ENCODE results near the gene NIBAN1. TPM values are rescaled to one million over a fixed set of nuclear protein-coding genes. Genes with fewer than 3 reads are reported as not detected.
A peak's percentile ranks its signal among the peaks of the same experiment; 100 is the strongest.

The NIBAN1 gene
- total and polyA plus RNA-seq, 9 of the 15 experiments (the other 6 are each of a cell fraction or from before 2014, with no cell fraction given) = 1.5 to 26.6 (median 16.2) TPM

- TF ChIP-seq ETS1 (conservative IDR thresholded peaks at IDR 0.05; ENCODE audit: control insufficient read depth, low read depth, low read length) = 0 out of 2 replicates have a peak, but pooled peaks have one; percentile 35
Observed at GRCh38 chr1:184974056-184974836, at the start of gene NIBAN1 (continued).

- DNase-seq (ENCODE audit: extremely low read depth in 1 of 4, low spot score in 3 of 4) = no peak
- Histone ChIP-seq H4K20me1 (replicated peaks; ENCODE audit: control insufficient read depth, insufficient read depth, low read length) (no peaks in the 10 kb centered on the region), H3K9ac (ENCODE audit: insufficient read depth in 1 of 2, low read depth in 2 of 2, low read length in 2 of 2) (no peak overlapping the region), H2AFZ (ENCODE audit: low read depth, low read length) (peak overlapping the region; percentile 38), H3K27ac (ENCODE audit: extremely low read depth, low read depth, low read length) (no peak overlapping the region), H3K4me2 (ENCODE audit: insufficient read depth, low read length) (no peak overlapping the region), H3K79me2 (ENCODE audit: control insufficient read depth, insufficient read depth, low read length) (no peaks in the 10 kb centered on the region), H3K4me3 (no peak overlapping the region), H3K4me1 (replicated peaks in 1 of 2; ENCODE audit: control insufficient read depth in 2 of 2, insufficient read depth in 2 of 2, low read length in 2 of 2) (peaks cover 0 to 25% of the 10 kb centered on the region in 2 experiments; a peak in 3 of 5 replicates), H3K27me3 (ENCODE audit: control insufficient read depth in 2 of 2, insufficient read depth in 2 of 2, low read length in 2 of 2) (no peaks in the 10 kb centered on the region), H3K9me1 (ENCODE audit: control insufficient read depth, insufficient read depth, low read length) (no peaks in the 10 kb centered on the region), H3K9me3 (replicated peaks; ENCODE audit: control insufficient read depth, insufficient read depth, low read depth, low read length) (no peaks in the 10 kb centered on the region), H3K36me3 (ENCODE audit: control insufficient read depth, insufficient read depth, low read length) (no peaks in the 10 kb centered on the region)
- no peak for FAIRE-seq
- 30% methylated on average over 3 of the region's 3 CpGs for WGBS (ENCODE audit: insufficient coverage, low coverage, missing lambda C conversion rate)
- no TSS peak for BruUV-seq (replicated peaks)
- intact Hi-C loops (cut with micrococcal nuclease) (no loop called here), in situ Hi-C loops (cut with MboI) (no loop called here)
- ChIA-PET POLR2A (interaction anchor here (0.8 to 1.1 kb wide), 3 partner anchors 10 to 136 kb away, joined by 3 to 4 read pairs (median 4); no protein-coding TSS in a partner anchor), CTCF (ENCODE audit: low intra/inter-chr PET ratio) (no interaction called here)
- ATAC-seq = no peak
- no peak for TF ChIP-seq MAFF (IDR thresholded peaks at IDR 0.05; ENCODE audit: low read length)
- no peak for TF ChIP-seq SAP30 (IDR thresholded peaks at IDR 0.05; ENCODE audit: borderline replicate concordance, insufficient read depth, low read depth, low read length, poor library complexity, severe bottlenecking)
- no peak for TF ChIP-seq GABPA (tag; conservative IDR thresholded peaks at IDR 0.05; ENCODE audit: low read depth)
- no peak for TF ChIP-seq ZEB2 (IDR thresholded peaks at IDR 0.05)
- TF ChIP-seq NFIX (CRISPR knock-in tag; IDR thresholded peaks at IDR 0.05; ENCODE audit: low read depth) = no peak
- no peak for TF ChIP-seq RBM34 (IDR thresholded peaks at IDR 0.05; ENCODE audit: borderline replicate concordance, insufficient read depth, low read length)
- TF ChIP-seq ATF3 (IDR thresholded peaks at IDR 0.05) = no peak
- no peak for TF ChIP-seq ATF3 (CRISPR knock-in tag; conservative IDR thresholded peaks at IDR 0.05)
- TF ChIP-seq TAF9B (IDR thresholded peaks at IDR 0.05; ENCODE audit: partially characterized antibody) = no peak
- TF ChIP-seq ZNF644 (tag; IDR thresholded peaks at IDR 0.05; ENCODE audit: low read depth) = no peak
- TF ChIP-seq HES1 (IDR thresholded peaks at IDR 0.05; ENCODE audit: low read depth) = no peak
- TF ChIP-seq MTF1 (CRISPR knock-in tag; IDR thresholded peaks at IDR 0.05; ENCODE audit: borderline replicate concordance) = no peak
- no peak for TF ChIP-seq ZNF282 (CRISPR knock-in tag; IDR thresholded peaks at IDR 0.05)
- no peak for TF ChIP-seq RAD21 (CRISPR knock-in tag; conservative IDR thresholded peaks at IDR 0.05 in 1 of 2, IDR thresholded peaks at IDR 0.05 in 1 of 2)
- no peak for TF ChIP-seq EP400 (IDR thresholded peaks at IDR 0.05)
- TF ChIP-seq NR2F6 (CRISPR knock-in tag; IDR thresholded peaks at IDR 0.05) = no peak
- TF ChIP-seq ZNF444 (CRISPR knock-in tag; IDR thresholded peaks at IDR 0.05) = no peak
Observed at GRCh38 chr1:185017966-185018365, 43.7 kb upstream of the NIBAN1 start.

All from K562 (cell line).